Keratinocyte (primary cell): ENCODE results near the gene ZFPL1. TPM values are rescaled to one million over a fixed set of nuclear protein-coding genes. Genes with fewer than 3 reads are reported as not detected.

Source experiments
- DNase-seq: peaks from one replicate; pipeline ENCODE4 v3.0.0-alpha.2; 2011; ENCODE audit warnings: low read depth, missing footprints, low spot score
- FAIRE-seq: peaks from 2 replicates; lab custom pipeline; 2011; peaks lifted over from hg19 to GRCh38; lab: Jason Lieb, UNC
- H2AFZ ChIP-seq: 2 replicates; pipeline ENCODE4 v1.6.0; 2012; ENCODE audit warnings: low read length, control low read depth, inconsistent platforms; ENCODE audit not compliant: control insufficient read depth
- H3K27ac ChIP-seq: 2 replicates; pipeline ENCODE4 v1.5.1; 2011; ENCODE audit warnings: low read length; ENCODE audit not compliant: control insufficient read depth, insufficient read depth
- H3K27me3 ChIP-seq: 3 replicates; pipeline ENCODE4 v1.6.0; 2011; ENCODE audit warnings: low read length; ENCODE audit not compliant: control insufficient read depth, insufficient read depth; ENCODE audit errors: extremely low read depth
- H3K36me3 ChIP-seq, 2 experiments: 2 replicates in 1 of 2; 3 replicates in 1 of 2; pipeline ENCODE4 v1.5.1; 2011; ENCODE audit warnings: low read length in 2 of 2, mild to moderate bottlenecking in 1 of 2; ENCODE audit not compliant: control insufficient read depth in 2 of 2, insufficient read depth in 2 of 2; ENCODE audit errors: extremely low read depth in 1 of 2
- H3K4me1 ChIP-seq: 3 replicates; pipeline ENCODE4 v1.5.1; 2011; ENCODE audit warnings: low read length; ENCODE audit not compliant: control insufficient read depth, insufficient read depth; ENCODE audit errors: extremely low read depth
- H3K4me2 ChIP-seq: 3 replicates; pipeline ENCODE4 v1.6.0; 2011; ENCODE audit warnings: low read depth, low read length; ENCODE audit not compliant: control insufficient read depth, insufficient read depth; ENCODE audit errors: extremely low read depth
- H3K4me3 ChIP-seq, 3 experiments: fragments of 200-600 bp in 1 of 3; sonication (generic) in 1 of 3; 2 replicates in 2 of 3; 3 replicates in 1 of 3; pipeline ENCODE4 v1.5.1; 2011 to 2016; ENCODE audit warnings: low read length in 3 of 3, mild to moderate bottlenecking in 3 of 3, control low read depth in 2 of 3, inconsistent platforms in 1 of 3, low read depth in 1 of 3, mixed read lengths in 1 of 3, mixed run types in 1 of 3, moderate library complexity in 1 of 3; ENCODE audit not compliant: control insufficient read depth in 2 of 3, insufficient read depth in 2 of 3; ENCODE audit errors: extremely low read depth in 1 of 3
- H3K79me2 ChIP-seq: 2 replicates; pipeline ENCODE4 v1.6.0; 2012; ENCODE audit warnings: low read length; ENCODE audit not compliant: control insufficient read depth, insufficient read depth
- H3K9ac ChIP-seq: 3 replicates; pipeline ENCODE4 v1.6.0; 2011; ENCODE audit warnings: low read length; ENCODE audit not compliant: control insufficient read depth, insufficient read depth; ENCODE audit errors: extremely low read depth
- H3K9me1 ChIP-seq: 3 replicates; pipeline ENCODE4 v1.6.0; 2011; ENCODE audit warnings: low read length; ENCODE audit not compliant: control insufficient read depth, insufficient read depth; ENCODE audit errors: extremely low read depth
- H3K9me3 ChIP-seq: 2 replicates; pipeline ENCODE4 v1.5.1; 2012; ENCODE audit warnings: low read depth, low read length; ENCODE audit not compliant: control insufficient read depth
- H4K20me1 ChIP-seq: 3 replicates; pipeline ENCODE4 v1.6.0; 2011; ENCODE audit warnings: low read length; ENCODE audit not compliant: control insufficient read depth, insufficient read depth; ENCODE audit errors: extremely low read depth
- CTCF ChIP-seq, 3 experiments: IDR thresholded peaks in 1 of 3; conservative IDR thresholded peaks in 1 of 3; optimal IDR thresholded peaks in 1 of 3; 2 replicates in 2 of 3; 3 replicates in 1 of 3; pipeline versions ENCODE3 to v1.5.1; 2011; ENCODE audit warnings: low read length in 3 of 3, mild to moderate bottlenecking in 3 of 3, moderate library complexity in 2 of 3, control low read depth in 1 of 3, inconsistent platforms in 1 of 3; ENCODE audit not compliant: insufficient read depth in 2 of 3; ENCODE audit errors: extremely low read depth in 1 of 3
- EZH2 ChIP-seq: IDR thresholded peaks from one replicate; pipeline ENCODE4 v1.6.1; 2012; ENCODE audit warnings: inconsistent platforms, mild to moderate bottlenecking, low read length, moderate library complexity
- dilution Hi-C: fragments of 300-500 bp; cut with MboI; formaldehyde crosslinking; loops from one replicate; pipeline ENCODE4 v1.7.0; 2020; ENCODE audit warnings: low sequenced_read_pairs; ENCODE audit not compliant: extremely low pct_ligation_motif_present
- polyA plus RNA-seq, 5 experiments: library from polyadenylated mRNA; depleted of rRNA in 3 of 5; stranded (reverse) in 3 of 5; stranded (forward) in 1 of 5; unstranded in 1 of 5; fragments of >200 nt; gene quantifications; 1 replicate in 1 of 5; 2 replicates in 3 of 5; 3 replicates in 1 of 5; pipeline versions ENCODE4 v1.2.1 to v1.2.3, GENCODE V29; 2011 to 2012; ENCODE audit warnings: missing spikeins in 2 of 5, low read depth in 1 of 5, low replicate concordance in 1 of 5

Gene ZFPL1
- polyA plus RNA-seq, 1 donor (not counting 4 experiments of a cell fraction or from before 2014, with no cell fraction given) = 15.0 TPM

DNA sequence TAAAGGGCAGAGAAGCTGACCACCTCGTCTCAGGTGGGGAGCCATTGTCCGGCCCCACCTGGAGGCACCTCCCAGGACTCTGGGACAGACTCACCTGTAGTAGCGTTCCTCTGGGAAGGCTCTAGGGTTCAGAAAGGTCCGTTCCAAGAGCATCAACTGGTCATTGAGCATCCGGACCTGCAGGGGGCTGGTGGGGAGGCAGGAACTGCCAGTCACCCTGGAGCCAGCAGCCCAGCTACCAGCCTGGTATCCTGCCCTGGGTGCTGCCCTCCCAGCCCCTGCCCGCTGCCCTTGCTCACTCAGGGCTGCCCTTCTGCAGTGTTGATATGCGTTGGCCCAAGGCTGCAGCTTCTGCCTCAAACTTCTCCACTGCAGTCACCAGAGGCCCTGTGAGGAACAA, 38.3 kb upstream of the ZFPL1 start:
- Histone ChIP-seq H3K9me1 (no peaks in the 10 kb centered on the region), H3K27me3 (no peaks in the 10 kb centered on the region), H3K9me3 (no peaks in the 10 kb centered on the region), H3K36me3 (peaks cover 3 to 7% of the 10 kb centered on the region in 2 experiments), H4K20me1 (no peaks in the 10 kb centered on the region), H3K79me2 (peaks cover 5% of the 10 kb centered on the region), H3K4me2 (no peak overlapping the region), H3K4me3 (no peak overlapping the region), H3K9ac (no peak overlapping the region), H3K4me1 (peaks cover 17% of the 10 kb centered on the region), H3K27ac (no peak overlapping the region), H2AFZ (no peak overlapping the region)
- DNase-seq (no peak), FAIRE-seq (no peak)
- no peak for TF ChIP-seq EZH2
- TF ChIP-seq CTCF (optimal IDR thresholded peaks at IDR 0.05 in 1 of 3, IDR thresholded peaks at IDR 0.05 in 1 of 3, conservative IDR thresholded peaks at IDR 0.05 in 1 of 3; ENCODE audit: extremely low read depth in 1 of 3, insufficient read depth in 2 of 3, low read length in 3 of 3) = no peak
- dilution Hi-C loops = no loop called here

- peak overlapping the region; percentile 47 for H2AFZ ChIP-seq
- H3K27ac ChIP-seq = no peak overlapping the region
- no peaks in the 10 kb centered on the region for H4K20me1 ChIP-seq
- TF ChIP-seq CTCF (optimal IDR thresholded peaks at IDR 0.05 in 1 of 3, IDR thresholded peaks at IDR 0.05 in 1 of 3, conservative IDR thresholded peaks at IDR 0.05 in 1 of 3; ENCODE audit: extremely low read depth in 1 of 3, insufficient read depth in 2 of 3, low read length in 3 of 3) = no peak
- no peak for TF ChIP-seq EZH2
- H3K4me2 ChIP-seq = peak overlapping the region; percentile 54
- no peaks in the 10 kb centered on the region for H3K27me3 ChIP-seq
- FAIRE-seq (no peak), DNase-seq (no peak)
- H3K4me1 ChIP-seq = peaks cover 8% of the 10 kb centered on the region
- dilution Hi-C loops = no loop called here
- no peaks in the 10 kb centered on the region for H3K79me2 ChIP-seq
- no peaks in the 10 kb centered on the region for H3K9me3 ChIP-seq
- no peaks in the 10 kb centered on the region for H3K9me1 ChIP-seq
- no peak overlapping the region for H3K9ac ChIP-seq
- H3K36me3 ChIP-seq = peaks cover 3 to 7% of the 10 kb centered on the region in 2 experiments
- peak overlapping the region in 2 of 3 experiments; percentile 26 to 31 for H3K4me3 ChIP-seq
Observed at GRCh38 chr11:65047581-65048422, 36.2 kb upstream of the ZFPL1 start.
